GM13977 (cell line): ENCODE results near the gene UBE3C.

Experiments used
- DNase-seq: peaks from one replicate; pipeline ENCODE4 v3.0.0; 2012; ENCODE audit warnings: low spot score
- in situ Hi-C: fragments of 300-500 bp; cut with MboI; formaldehyde crosslinking; loops from one replicate; pipeline ENCODE4 v1.12.0; 2022; ENCODE audit warnings: low sequenced_read_pairs, low pct_unique_long_range_greater_than_20kb, mixed read lengths, inconsistent platforms; ENCODE audit not compliant: unreplicated experiment
- TF ChIP-seq, protein P1 (sequence below): IDR thresholded peaks from 2 replicates; pipeline ENCODE4 v1.5.1; 2012; ENCODE audit warnings: mild to moderate bottlenecking, control low read depth; ENCODE audit not compliant: insufficient read depth; ENCODE audit errors: extremely low read depth, missing control alignments

UBE3C gene

DNA sequence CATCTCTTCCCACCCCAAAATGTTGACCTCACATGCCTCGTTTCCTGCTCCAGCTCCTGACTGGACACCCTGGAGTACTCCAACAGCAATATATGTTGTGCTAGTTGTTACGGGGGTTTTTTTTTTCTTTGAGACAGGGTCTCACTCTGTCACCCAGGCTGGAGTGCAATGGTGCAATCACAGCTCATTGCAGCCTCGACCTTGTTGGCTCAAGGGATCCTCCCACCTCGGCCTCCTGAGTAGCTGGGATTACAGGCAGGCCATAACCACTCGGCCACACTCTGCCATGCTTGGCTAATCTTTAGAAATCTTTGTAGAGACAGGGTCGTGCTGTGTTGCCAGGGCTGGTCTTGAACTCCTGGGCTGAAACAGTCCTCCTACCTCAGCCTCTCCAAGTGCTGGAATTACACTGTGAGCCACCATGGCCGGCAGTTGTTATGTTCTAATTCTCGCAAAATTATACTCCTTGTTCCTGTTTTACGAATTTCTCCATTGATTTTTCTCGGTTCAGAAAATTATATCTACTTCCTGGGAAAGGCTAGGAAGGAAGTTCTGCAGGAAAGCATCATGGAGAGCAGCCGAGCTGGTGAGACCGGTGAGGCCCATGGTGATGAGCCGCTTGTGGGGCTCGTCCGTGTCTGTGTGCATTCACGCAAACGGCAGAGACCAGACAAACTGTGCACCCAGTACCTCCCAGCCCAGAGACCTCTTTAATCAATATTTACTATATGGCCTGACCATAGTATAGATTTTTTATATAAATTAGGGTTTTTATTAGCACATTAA is 145.7 kb downstream of the UBE3C start:
- DNase-seq = no peak
- TF ChIP-seq, protein P1, sequence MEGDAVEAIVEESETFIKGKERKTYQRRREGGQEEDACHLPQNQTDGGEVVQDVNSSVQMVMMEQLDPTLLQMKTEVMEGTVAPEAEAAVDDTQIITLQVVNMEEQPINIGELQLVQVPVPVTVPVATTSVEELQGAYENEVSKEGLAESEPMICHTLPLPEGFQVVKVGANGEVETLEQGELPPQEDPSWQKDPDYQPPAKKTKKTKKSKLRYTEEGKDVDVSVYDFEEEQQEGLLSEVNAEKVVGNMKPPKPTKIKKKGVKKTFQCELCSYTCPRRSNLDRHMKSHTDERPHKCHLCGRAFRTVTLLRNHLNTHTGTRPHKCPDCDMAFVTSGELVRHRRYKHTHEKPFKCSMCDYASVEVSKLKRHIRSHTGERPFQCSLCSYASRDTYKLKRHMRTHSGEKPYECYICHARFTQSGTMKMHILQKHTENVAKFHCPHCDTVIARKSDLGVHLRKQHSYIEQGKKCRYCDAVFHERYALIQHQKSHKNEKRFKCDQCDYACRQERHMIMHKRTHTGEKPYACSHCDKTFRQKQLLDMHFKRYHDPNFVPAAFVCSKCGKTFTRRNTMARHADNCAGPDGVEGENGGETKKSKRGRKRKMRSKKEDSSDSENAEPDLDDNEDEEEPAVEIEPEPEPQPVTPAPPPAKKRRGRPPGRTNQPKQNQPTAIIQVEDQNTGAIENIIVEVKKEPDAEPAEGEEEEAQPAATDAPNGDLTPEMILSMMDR = no peak
- in situ Hi-C loops = no loop called here

DNA sequence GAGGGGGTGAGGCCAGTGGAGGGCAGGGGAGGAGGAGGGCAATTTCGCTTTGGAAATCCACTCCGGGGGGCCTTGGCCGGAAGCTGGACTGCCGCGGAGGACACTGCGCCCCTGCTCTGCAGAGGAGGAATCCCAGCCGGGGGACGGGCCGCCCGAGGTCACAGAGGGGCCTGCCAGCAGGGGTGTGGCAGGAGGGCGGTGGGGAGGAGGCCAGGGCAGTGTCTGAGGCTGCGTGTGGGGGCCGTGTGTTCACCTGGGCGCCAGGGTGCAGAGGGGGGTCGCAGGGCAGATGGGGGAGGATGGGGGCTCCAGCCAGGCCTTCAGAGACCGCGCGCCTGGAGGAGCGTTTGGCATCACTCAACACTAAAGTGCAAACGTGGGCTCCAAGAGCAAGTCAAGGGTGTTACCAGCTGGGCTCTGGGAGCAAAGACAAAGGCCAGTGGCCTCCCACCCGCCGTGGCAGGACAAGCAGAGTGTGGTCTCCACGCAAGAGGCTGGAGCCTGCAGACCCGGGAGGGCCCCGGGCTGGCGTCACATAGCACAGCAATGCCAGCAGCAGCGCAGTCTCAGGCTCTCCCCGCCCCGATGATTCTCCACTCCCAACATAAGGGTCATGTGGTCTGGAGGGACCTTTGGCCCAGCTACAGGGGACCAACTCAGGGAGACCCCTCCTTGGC is 152.8 kb downstream of the UBE3C start:
- TF ChIP-seq, protein P1 = no peak
- no peak for DNase-seq
- in situ Hi-C loops = no loop called here

DNA sequence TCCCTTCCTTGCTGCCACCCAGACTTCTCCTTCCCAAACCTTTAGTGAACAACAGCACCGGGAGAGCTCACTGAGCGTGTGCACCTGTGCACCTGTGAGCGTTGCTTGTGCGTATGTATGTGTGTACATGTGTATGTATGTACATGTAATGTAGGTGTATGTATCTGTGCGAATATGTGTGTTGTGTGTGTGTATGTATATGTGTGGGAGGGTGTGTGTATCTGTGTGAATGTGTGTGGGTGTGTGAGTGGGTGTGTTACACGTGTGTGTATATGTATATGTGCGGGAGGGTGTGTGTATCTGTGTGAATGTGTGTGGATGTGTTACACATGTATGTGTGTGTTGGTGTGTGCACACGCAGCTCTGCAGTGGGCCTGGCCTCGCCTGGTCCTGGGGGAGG is 153.5 kb downstream of the UBE3C start:
- in situ Hi-C loops = no loop called here
- no peak for DNase-seq
- TF ChIP-seq, protein P1 = no peak

DNA sequence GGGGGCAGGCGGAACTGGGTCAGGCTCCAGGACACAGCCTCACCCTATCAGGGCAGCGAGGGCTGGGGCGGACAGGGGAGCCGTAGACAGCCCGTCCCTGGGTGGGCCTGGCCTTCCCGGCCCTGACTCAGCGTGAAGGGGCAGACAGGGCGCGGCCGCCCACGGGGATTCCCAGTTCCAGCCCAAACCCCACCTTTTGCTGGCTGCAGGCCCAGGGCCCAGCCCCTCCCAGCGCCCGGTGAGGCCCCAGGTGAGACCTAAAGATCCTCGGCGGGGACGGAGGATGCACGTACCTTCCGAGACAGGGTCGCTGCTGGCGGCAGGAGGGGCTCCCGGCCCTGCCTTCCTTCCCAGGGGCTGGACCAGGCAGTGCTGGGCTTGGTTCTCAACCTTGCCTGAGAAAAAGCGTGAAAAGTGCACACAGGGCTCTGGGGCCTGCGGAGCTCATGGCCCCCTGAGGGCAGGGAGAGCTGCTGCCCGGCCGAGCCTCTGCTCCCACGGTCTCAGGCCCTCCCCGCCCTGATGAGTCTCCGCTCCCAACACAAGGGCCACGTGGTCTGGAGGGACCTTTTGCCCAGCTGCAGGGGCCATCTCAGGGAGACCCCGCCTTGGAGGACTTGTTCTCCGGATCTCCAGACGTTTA is 154.2 kb downstream of the UBE3C start:
- DNase-seq = no peak
- TF ChIP-seq, protein P1 = no peak
- in situ Hi-C loops = no loop called here

DNA sequence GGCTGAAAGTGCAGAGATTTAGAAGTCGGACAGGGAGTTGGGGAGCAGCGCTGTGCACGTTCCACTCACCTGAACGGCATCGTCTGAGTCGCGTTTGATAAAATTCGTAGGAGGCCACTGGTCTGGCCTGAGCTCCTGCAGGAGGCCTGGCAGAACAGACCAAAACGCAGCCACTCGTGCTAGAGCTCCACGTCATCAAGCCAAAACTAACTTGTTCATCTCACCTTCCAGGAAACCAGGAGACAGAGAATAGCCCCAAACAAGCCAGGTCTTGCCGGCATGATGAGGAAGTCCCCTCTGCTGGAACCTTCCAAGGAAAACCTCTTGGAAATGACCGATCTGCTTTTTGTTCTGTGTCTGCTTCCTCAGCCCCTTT is 154.7 kb downstream of the UBE3C start:
- TF ChIP-seq, protein P1 = no peak
- in situ Hi-C loops = no loop called here
- no peak for DNase-seq

DNA sequence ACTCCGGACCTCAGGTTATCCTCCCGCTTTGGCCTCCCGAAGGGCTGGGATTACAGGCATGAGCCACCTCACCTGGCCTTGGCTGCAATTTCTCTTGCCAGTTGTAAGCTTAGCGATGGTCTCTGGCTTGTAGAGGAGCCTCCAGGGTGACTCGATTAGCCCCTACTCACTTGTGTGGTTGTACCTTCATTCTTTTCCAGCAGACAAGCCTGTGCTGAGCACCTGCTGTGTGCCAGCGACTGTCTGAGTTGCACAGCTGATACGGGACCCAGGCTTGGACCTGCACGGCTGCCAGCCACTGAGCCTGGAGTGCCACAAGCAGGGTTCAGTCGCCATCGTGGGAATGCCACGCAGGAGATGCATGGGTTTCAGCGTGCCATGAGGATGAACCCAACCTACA is 156.0 kb downstream of the UBE3C start:
- in situ Hi-C loops = no loop called here

More for the DNA sequence above, 156.0 kb downstream of the UBE3C start:
- DNase-seq = no peak
- TF ChIP-seq, protein P1 = no peak
